DMS 273 (cell line): ENCODE data around the gene TGM2.
A peak's percentile ranks its signal among the peaks of the same experiment; 100 is the strongest.

ENCODE experiments used
- DNase-seq: peaks from one replicate; lab custom pipeline; 2025; ENCODE audit not compliant: unreplicated experiment; lab: John Stamatoyannopoulos, UW

TGM2 gene

GRCh38 chr20:38134427-38135270 is 30.4 kb downstream of the TGM2 start:
- no peak for DNase-seq

GRCh38 chr20:38133680-38134426 is 31.2 kb downstream of the TGM2 start:
- no peak for DNase-seq

- DNase-seq, result no peak
These were observed 32.1 kb downstream of the TGM2 start for GRCh38 chr20:38132910-38133501.

- DNase-seq, result no peak
These were observed 32.7 kb downstream of the TGM2 start for GRCh38 chr20:38132156-38132909.

GRCh38 chr20:38131588-38132121 is 33.4 kb downstream of the TGM2 start:
- no peak for DNase-seq

GRCh38 chr20:38130687-38131587 is 34.1 kb downstream of the TGM2 start:
- DNase-seq, result no peak

- no peak for DNase-seq
These were observed 35.0 kb downstream of the TGM2 start for GRCh38 chr20:38129893-38130609.

- no peak for DNase-seq
These were observed 35.7 kb downstream of the TGM2 start for GRCh38 chr20:38129248-38129865.

- DNase-seq, result no peak
These were observed 36.4 kb downstream of the TGM2 start for GRCh38 chr20:38128691-38129090.

- no peak for DNase-seq
These were observed 37.0 kb downstream of the TGM2 start for GRCh38 chr20:38127920-38128528.

GRCh38 chr20:38126932-38127621 is 38.0 kb downstream of the TGM2 start:
- peak; percentile 93 for DNase-seq

GRCh38 chr20:38126146-38126921 is 38.7 kb downstream of the TGM2 start:
- DNase-seq, result no peak

- DNase-seq, result peak; percentile 91
These were observed 39.7 kb downstream of the TGM2 start for GRCh38 chr20:38125157-38126056.

- no peak for DNase-seq
These were observed 42.0 kb downstream of the TGM2 start for GRCh38 chr20:38123021-38123587.

GRCh38 chr20:38121741-38122140 is 43.3 kb downstream of the TGM2 start:
- DNase-seq, result no peak

- DNase-seq, result no peak
These were observed 44.5 kb downstream of the TGM2 start for GRCh38 chr20:38120625-38120988.
